22Rv1 (cell line): ENCODE measurements around the gene STIL.

Experiments used
- CTCF ChIP-seq: fragments of 450-650 bp; IDR thresholded peaks from 2 replicates; pipeline ENCODE4 v1.5.1; 2017; ENCODE audit warnings: mild to moderate bottlenecking
- ZFX ChIP-seq: fragments of 450-650 bp; IDR thresholded peaks from 2 replicates; pipeline ENCODE4 v1.6.1; 2017; ENCODE audit warnings: antibody characterized with exemption, borderline replicate concordance

- TF ChIP-seq CTCF (no peak), ZFX (no peak)
Observed at GRCh38 chr1:47215713-47216112, 98.2 kb downstream of the STIL start.
